GM21619 (cell line): Measurements from ENCODE around the gene GREB1L.
"Not testable (repeated sequence)": the region's sequence is repeated elsewhere in the genome, so short reads cannot be mapped to it uniquely, and the experiment has no call there.

Source experiments
- ATAC-seq: cut with Tn5 transposase; IDR thresholded peaks from one replicate; pipeline ENCODE4 v1.9.1; 2021; ENCODE audit not compliant: unreplicated experiment

Gene GREB1L

GRCh38 chr18:21242141-21242779 lies at the start of gene GREB1L:
Gene GREB1L, plus strand, starts transcription at chr18:21242232. Its CDS starts 141,287 bp downstream, at chr18:21383519.
- no peak for ATAC-seq

- ATAC-seq, result no peak
These were observed 49.8 kb upstream of the GREB1L start for GRCh38 chr18:21192308-21192624.

- no peak for ATAC-seq
These were observed 46.9 kb upstream of the GREB1L start for GRCh38 chr18:21194871-21195771.

GRCh38 chr18:21196426-21196825 lies 45.6 kb upstream of the GREB1L start:
- no peak for ATAC-seq

- ATAC-seq, result no peak
These were observed 38.9 kb upstream of the GREB1L start for GRCh38 chr18:21203126-21203525.

GRCh38 chr18:21203542-21204241 lies 38.3 kb upstream of the GREB1L start:
- no peak for ATAC-seq

GRCh38 chr18:21205695-21206094 lies 36.3 kb upstream of the GREB1L start:
- ATAC-seq, result no peak

GRCh38 chr18:21210278-21210677 lies 31.8 kb upstream of the GREB1L start:
- no peak for ATAC-seq

GRCh38 chr18:21210784-21211183 lies 31.2 kb upstream of the GREB1L start:
- ATAC-seq, result no peak

GRCh38 chr18:21214409-21214808 lies 27.6 kb upstream of the GREB1L start:
- not testable (repeated sequence) for ATAC-seq

- ATAC-seq, result no peak
These were observed 26.5 kb upstream of the GREB1L start for GRCh38 chr18:21215490-21215889.

- no peak for ATAC-seq
These were observed 23.2 kb upstream of the GREB1L start for GRCh38 chr18:21218862-21219261.

- no peak for ATAC-seq
These were observed 11.6 kb upstream of the GREB1L start for GRCh38 chr18:21230436-21230835.

GRCh38 chr18:21241301-21242048 lies 557 bp upstream of the GREB1L start:
- no peak for ATAC-seq

GRCh38 chr18:21242780-21243401 lies 859 bp downstream of the GREB1L start:
- no peak for ATAC-seq

GRCh38 chr18:21254576-21254975 lies 12.5 kb downstream of the GREB1L start:
- no peak for ATAC-seq

- no peak for ATAC-seq
These were observed 13.2 kb downstream of the GREB1L start for GRCh38 chr18:21255211-21255610.

GRCh38 chr18:21257386-21257785 lies 15.4 kb downstream of the GREB1L start:
- ATAC-seq, result no peak

GRCh38 chr18:21260621-21261020 lies 18.6 kb downstream of the GREB1L start:
- ATAC-seq, result no peak

- no peak for ATAC-seq
These were observed 19.3 kb downstream of the GREB1L start for GRCh38 chr18:21261352-21261751.

GRCh38 chr18:21262244-21262643 lies 20.2 kb downstream of the GREB1L start:
- ATAC-seq, result no peak
